Mononuclear cell (primary cell): Measurements from ENCODE around the gene DBF4. TPM values are rescaled to one million over a fixed set of nuclear protein-coding genes. Genes with fewer than 3 reads are reported as not detected.
"Not testable (repeated sequence)": the region's sequence is repeated elsewhere in the genome, so short reads cannot be mapped to it uniquely, and the experiment has no call there.

Experiments used
- H3K27me3 ChIP-seq: 2 replicates; pipeline ENCODE4 v1.6.0; 2011; ENCODE audit warnings: low read length, control low read depth; ENCODE audit not compliant: insufficient read depth
- H3K4me1 ChIP-seq: 2 replicates; pipeline ENCODE4 v1.5.1; 2011; ENCODE audit warnings: mild to moderate bottlenecking, low read length, control low read depth; ENCODE audit not compliant: insufficient read depth
- H3K4me3 ChIP-seq: 2 replicates; pipeline ENCODE4 v1.5.1; 2011; ENCODE audit warnings: mild to moderate bottlenecking, low read length, moderate library complexity
- H3K9me3 ChIP-seq: 2 replicates; pipeline ENCODE4 v1.5.1; 2011; ENCODE audit warnings: low read depth, mild to moderate bottlenecking, control low read depth, low read length
- total RNA-seq: library from RNA; depleted of rRNA; stranded (reverse); fragments of >200 nt; gene quantifications from one replicate; pipeline ENCODE4 v1.2.3, GENCODE V29; 2012

Gene DBF4
- total RNA-seq, 1 donor, result 75.4 TPM

DNA sequence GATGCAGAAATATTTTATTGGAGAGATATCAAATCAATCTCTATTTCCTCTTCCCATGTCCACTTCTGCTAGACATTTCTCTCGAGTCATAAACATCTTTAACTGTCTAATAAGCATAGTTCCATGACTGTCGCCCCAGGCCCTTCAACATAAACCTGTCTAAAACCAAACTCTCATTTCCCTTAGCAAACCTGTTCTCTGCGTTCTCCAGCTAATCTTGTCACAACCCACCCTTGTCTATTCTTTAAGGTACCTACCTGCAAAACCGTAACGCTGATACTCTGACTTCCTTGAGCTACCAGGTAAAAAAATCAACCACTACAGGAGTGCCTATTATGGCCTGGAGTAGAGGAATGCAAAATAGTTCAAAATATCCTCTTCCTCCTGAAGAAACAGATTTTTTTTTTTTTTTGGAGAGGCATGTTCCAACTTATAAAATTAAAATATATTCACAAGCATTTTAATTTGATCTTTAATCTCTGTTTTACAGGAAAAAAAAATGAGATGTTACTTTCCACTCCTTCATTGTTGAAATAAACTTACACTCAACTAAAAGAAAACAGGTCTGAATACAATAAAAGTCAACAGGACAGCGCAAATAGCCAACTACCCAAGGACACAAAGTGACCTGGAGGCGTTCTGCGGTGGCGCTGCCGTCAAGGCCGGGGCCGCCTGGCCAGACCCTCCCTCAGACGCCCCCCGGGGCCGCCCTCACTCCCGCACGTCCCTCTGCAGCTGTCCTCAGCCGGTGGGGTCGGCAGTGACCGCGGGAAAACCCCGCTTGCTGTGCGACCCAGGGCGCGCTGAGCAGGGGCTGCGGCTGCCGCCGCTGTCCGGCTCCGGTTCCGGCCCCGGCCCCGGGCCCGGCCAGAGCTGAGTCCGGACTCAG lies 898 bp upstream of the DBF4 start:
- Histone ChIP-seq H3K27me3 (no peaks in the 10 kb centered on the region), H3K4me3 (peak overlapping the region; percentile 90), H3K9me3 (no peaks in the 10 kb centered on the region), H3K4me1 (peaks cover 45% of the 10 kb centered on the region)

DNA sequence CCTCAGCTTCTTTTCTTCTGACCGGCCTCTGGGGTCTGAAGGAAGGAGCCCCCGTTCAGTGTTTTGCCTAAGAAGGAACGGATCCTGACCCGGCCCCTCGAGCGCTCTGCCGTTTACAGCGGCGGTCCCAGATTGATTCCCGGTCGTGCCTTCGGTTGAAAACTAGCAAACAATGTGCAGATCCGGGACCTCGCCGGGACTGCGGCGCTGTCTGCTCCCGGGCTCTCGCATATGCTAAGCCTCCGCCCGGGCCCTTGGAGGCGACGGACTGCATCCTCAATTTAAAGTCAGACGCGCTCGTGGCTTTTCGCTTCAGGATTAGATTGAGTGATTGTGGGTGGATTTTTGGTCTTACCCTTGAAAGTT lies 559 bp downstream of the DBF4 start:
- H3K4me1 ChIP-seq, result peaks cover 45% of the 10 kb centered on the region

DNA sequence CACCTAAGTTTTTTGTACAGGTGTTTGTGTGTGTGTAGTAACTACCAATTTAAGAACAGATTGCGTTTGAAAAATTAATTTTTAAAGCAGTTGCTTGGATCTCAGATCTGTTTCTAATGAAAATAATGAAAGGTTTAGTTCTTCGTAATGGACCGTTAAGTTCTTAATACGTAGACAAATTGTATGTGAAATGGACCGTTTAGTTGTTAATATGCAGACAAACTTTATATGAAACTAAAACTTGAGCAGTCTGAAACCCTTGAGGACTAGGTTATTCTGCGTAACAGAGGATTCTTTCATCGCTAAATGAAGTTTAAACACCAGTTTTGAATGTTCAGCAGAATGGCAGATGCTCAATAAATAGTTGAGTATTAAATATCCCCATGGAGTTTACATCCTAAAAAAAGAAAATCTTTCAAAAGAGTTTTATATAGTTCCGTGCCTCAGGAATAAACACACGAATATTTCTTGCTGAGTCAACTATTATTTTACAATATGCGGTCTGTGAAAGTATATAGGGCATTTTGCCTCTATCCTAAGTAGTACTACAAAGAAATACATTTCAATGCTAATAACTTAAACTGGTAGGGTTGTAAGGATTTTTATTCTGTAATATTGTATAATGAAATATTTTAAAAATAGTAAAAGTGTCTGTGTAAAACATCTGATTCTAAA lies 1.2 kb downstream of the DBF4 start:
- no peaks in the 10 kb centered on the region for H3K9me3 ChIP-seq
- no peaks in the 10 kb centered on the region for H3K27me3 ChIP-seq
- peaks cover 41% of the 10 kb centered on the region for H3K4me1 ChIP-seq
- H3K4me3 ChIP-seq, result peak overlapping the region; percentile 90

More for the DNA sequence above, 559 bp downstream of the DBF4 start:
- no peaks in the 10 kb centered on the region for H3K27me3 ChIP-seq
- H3K9me3 ChIP-seq, result no peaks in the 10 kb centered on the region
- H3K4me3 ChIP-seq, result peak overlapping the region; percentile 90

DNA sequence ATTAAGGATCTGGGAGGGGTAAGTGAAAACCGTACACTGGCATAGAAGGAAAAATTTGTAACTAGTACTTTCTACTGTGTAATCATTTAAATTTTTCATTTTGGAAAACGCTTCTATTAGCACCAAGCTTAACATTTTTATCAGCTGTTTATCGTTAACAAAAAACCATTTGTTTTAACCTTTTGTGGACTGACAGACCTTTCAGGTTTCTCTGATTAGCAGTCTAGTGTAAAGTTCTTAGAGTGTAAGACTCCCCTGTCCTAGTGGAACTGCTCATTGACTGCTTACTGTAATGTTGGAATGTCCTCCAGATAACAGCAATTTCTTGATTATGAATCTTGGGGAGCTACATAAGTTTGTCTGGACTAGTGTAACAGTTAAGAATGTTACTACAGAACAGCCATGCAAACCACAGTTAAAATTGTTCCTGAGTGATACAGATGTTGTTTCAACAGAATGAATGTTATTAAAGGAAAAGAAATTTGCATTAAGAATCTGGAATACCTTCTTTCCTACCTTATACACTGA lies 2.0 kb downstream of the DBF4 start:
- Histone ChIP-seq H3K9me3 (no peaks in the 10 kb centered on the region), H3K4me3 (no peak overlapping the region), H3K27me3 (no peaks in the 10 kb centered on the region), H3K4me1 (peaks cover 33% of the 10 kb centered on the region)

DNA sequence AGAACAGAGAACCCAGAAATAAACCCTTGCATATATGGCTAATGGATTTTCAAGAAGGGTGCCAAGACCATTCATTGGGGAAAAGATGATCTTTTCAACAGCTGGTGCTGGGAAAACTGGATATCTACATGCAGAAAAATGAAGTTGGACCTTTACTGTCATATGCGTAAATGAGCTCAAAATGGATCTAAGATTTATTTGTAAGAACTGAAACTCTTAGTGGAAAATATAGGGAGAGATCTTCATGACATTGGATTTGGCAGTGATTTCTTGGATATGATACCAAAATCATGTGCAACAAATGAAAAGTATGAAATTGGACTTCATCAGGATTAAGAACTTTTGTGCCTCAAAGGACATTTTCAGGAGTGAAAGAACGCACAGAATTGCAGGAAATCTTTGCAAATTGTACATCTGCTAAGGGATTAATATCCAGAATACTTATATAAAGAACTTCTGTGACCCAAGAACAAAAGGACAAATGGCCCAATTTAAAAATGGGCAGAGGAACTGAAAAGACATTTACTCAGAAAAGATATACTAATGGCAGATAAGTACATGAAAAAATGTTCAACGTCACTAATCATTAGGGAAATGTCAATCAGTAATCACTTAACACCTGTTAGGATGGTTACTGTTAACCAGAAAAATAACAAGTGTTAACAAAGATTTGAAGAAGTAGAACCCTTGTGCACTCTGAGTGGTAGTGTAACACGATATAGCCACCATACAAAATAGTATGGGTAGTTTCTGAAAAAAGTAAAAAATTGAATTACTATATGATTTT lies 6.1 kb downstream of the DBF4 start:
- Histone ChIP-seq H3K4me1 (peaks cover 9% of the 10 kb centered on the region), H3K4me3 (no peak overlapping the region), H3K27me3 (no peaks in the 10 kb centered on the region), H3K9me3 (no peaks in the 10 kb centered on the region)

DNA sequence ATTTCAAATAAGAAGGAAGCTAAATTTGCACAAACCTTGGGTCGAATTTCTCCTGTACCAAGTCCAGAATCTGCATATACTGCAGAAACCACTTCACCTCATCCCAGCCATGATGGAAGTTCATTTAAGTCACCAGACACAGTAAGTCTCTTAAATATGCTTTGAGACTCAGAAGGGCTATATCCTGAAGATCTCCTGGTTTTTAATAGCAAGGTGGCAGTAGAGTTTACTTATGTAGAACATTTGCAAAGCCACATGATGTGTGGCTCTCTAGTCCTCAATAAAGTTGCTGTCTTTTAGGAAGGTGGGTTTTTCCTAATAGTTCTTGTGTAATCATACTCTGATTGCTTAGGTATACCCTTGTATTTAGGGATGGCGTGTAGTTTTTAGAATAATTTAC lies 8.7 kb downstream of the DBF4 start:
- H3K9me3 ChIP-seq, result no peaks in the 10 kb centered on the region
- no peaks in the 10 kb centered on the region for H3K4me1 ChIP-seq
- H3K27me3 ChIP-seq, result no peaks in the 10 kb centered on the region
- no peak overlapping the region for H3K4me3 ChIP-seq

DNA sequence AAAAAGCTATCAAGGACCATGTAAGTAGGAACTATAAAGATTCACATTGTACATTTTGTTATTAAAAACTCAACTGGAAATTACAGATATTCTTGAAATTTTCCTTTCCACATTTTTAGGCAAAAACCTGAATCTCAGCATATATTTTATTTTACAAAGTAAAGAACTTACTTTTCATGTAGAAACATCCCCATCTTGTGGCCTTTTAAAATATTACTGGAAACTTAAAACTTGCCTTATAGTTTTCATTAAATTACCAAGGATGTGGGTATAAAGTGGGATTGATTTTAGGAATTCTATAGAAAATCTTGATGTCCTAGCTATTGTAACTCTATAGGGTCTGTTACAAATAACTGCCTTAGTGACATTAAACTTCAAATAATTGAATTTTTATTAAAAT lies 10.6 kb downstream of the DBF4 start:
- Histone ChIP-seq H3K4me3 (no peak overlapping the region), H3K27me3 (no peaks in the 10 kb centered on the region), H3K9me3 (no peaks in the 10 kb centered on the region), H3K4me1 (no peaks in the 10 kb centered on the region)

DNA sequence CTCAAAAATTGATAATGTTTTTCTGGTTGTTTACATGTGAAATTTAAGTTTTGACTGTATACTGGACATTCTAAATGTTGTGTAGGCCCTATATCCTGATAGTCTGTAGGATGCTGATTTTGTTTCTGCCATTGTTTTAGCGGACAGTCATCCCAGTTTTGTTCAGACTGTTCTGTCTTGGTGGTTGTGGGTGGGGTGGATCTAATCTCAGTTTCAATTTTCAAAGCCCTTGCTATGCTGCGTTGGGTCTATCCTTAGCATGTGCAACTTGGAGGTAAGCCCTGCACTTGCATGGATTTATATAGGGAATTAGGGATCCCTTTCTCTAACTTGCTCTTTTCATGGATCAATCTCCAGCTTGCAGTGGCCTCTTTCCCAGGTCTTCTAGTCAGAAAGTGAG lies 19.1 kb downstream of the DBF4 start:
- H3K4me3 ChIP-seq, result no peak overlapping the region
- H3K4me1 ChIP-seq, result no peaks in the 10 kb centered on the region
- H3K27me3 ChIP-seq, result no peaks in the 10 kb centered on the region
- H3K9me3 ChIP-seq, result no peaks in the 10 kb centered on the region

DNA sequence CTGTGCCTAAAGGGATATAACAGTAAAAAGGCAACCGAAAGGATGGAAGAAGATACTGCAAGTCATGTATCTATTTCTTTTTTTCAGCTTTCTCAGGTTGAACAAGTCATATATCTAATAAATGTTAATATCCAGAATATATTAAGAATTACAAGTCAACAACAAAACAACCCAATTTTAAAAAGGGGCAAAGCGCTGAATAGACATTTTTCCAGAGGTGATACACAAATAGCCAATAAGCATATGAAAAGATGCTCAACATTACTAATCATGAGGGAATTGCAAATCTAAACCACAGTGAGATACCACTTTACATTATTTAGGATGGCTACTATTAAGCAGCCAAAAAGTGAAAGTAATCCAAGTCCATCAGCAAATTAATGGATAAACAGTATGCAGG lies 23.0 kb downstream of the DBF4 start:
- no peaks in the 10 kb centered on the region for H3K4me1 ChIP-seq
- H3K4me3 ChIP-seq, result no peak overlapping the region
- no peaks in the 10 kb centered on the region for H3K9me3 ChIP-seq
- H3K27me3 ChIP-seq, result no peaks in the 10 kb centered on the region

DNA sequence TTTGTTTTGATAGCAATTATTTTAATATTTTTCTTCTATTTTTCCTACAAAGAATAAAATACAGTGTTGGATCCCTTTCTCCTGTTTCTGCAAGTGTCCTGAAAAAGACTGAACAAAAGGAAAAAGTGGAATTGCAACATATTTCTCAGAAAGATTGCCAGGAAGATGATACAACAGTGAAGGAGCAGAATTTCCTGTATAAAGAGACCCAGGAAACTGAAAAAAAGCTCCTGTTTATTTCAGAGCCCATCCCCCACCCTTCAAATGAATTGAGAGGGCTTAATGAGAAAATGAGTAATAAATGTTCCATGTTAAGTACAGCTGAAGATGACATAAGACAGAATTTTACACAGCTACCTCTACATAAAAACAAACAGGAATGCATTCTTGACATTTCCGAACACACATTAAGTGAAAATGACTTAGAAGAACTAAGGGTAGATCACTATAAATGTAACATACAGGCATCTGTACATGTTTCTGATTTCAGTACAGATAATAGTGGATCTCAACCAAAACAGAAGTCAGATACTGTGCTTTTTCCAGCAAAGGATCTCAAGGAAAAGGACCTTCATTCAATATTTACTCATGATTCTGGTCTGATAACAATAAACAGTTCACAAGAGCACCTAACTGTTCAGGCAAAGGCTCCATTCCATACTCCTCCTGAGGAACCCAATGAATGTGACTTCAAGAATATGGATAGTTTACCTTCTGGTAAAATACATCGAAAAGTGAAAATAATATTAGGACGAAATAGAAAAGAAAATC lies 31.0 kb downstream of the DBF4 start:
- not testable (repeated sequence) for H3K4me1 ChIP-seq, H3K4me3 ChIP-seq, H3K9me3 ChIP-seq, H3K27me3 ChIP-seq

DNA sequence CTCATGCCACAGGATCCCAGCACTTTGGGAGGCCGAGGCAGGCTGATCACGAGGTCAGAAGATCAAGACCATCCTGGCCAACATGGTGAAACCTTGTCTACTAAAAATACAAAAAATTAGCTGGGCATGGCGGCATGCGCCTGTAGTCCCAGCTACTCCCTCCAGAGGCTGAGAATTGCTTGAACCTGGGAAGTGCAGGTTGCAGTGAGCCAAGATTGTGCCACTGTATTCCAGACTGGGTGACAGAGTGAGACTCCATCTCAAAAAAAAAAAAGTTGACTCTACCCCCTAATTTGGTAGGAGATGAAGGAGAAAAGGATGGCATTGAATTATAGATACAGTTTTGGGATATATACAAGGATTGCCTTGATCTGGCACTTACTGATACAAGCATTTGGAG lies 32.5 kb downstream of the DBF4 start:
- H3K9me3 ChIP-seq, H3K27me3 ChIP-seq, H3K4me1 ChIP-seq, H3K4me3 ChIP-seq: not testable (repeated sequence)

DNA sequence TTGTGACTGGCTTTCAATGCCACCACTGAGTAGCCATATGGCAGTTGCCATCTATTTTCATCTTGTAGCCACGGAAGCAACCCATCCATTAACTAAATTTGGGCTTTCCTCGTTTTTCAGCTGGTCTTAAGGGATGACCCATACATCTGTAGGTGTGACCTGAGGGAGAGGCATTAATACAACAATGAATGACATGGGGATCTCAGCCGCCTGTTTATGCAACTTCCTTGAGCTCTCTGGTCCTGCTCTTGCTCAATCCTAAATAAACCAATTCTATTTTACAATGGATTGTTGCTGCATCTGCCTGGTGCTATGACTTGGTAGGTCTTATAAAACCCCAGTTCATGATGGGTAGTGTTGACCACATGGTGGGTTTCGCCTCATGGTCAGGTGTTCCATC lies 35.8 kb downstream of the DBF4 start:
- H3K27me3 ChIP-seq, result no peaks in the 10 kb centered on the region
- H3K9me3 ChIP-seq, result no peaks in the 10 kb centered on the region
- peaks cover 8% of the 10 kb centered on the region for H3K4me1 ChIP-seq
- no peak overlapping the region for H3K4me3 ChIP-seq

DNA sequence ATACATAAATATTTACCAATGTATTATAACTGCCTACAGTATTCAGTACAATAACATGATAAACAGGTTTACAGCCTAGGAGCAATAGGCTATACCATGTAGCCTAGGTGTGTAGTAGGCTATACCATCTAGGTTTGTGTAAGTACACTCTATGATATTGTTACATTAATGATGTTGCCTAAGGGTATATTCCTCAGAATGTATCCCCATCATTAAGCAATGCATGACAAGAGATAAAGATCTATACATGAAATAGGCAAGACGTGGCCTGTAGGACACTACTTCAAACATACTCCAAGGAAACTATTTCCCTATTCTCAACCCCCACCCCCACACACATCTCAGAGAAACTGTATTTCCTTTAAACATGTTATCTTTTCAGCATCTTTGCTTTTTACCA lies 42.4 kb downstream of the DBF4 start:
- Histone ChIP-seq H3K4me3 (no peak overlapping the region), H3K9me3 (no peaks in the 10 kb centered on the region), H3K4me1 (no peaks in the 10 kb centered on the region), H3K27me3 (no peaks in the 10 kb centered on the region)

DNA sequence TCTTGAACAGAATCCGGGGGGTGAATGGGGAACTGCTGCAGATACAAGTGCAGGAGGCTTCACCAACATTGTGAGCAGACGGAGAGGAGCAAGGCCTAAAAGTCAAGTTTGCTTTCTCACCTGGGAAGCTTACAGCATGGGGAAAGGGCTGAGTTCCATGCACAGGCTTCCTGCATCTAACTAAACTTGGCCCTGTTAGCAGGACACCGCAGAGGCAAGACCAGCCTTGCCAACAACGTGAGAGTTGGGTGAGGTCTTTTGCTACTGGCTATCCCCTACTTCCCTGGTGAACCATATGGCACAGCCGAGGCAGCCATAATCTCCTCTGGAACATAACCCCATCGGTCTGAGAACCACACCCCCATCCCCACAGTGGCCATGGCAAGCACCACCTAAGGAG lies 43.6 kb downstream of the DBF4 start:
- Histone ChIP-seq H3K4me3 (no peak overlapping the region), H3K27me3 (no peaks in the 10 kb centered on the region), H3K4me1 (no peaks in the 10 kb centered on the region), H3K9me3 (no peaks in the 10 kb centered on the region)
